Measurements from ENCODE around the gene ZNF789. TPM values are rescaled to one million over a fixed set of nuclear protein-coding genes. Genes with fewer than 3 reads are reported as not detected.

ZNF789 gene
- total RNA-seq, 1 experiment from 2014 or later = 15.1 TPM

DNA sequence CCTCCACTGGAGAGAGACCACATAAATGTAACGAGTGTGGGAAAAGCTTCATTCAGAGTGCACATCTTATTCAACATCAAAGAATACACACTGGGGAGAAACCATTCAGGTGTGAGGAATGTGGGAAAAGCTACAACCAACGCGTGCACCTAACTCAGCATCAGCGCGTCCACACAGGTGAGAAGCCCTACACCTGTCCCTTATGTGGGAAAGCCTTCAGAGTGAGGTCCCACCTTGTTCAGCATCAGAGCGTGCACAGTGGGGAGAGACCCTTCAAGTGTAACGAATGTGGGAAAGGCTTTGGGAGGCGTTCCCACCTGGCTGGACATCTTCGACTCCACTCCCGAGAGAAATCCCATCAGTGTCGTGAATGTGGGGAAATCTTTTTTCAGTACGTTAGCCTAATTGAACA lies 58.7 kb downstream of the ZNF789 start:
- no peaks in the 10 kb centered on the region for H4K20me1 ChIP-seq (ENCODE audit: control insufficient read depth, insufficient read depth, insufficient read length)
- H3K27me3 Mint-ChIP-seq (ENCODE audit: low read depth) = peaks cover 7% of the 10 kb centered on the region
- peaks cover 69 to 77% of the 10 kb centered on the region in 2 experiments for H3K9me3 Mint-ChIP-seq
- no peak overlapping the region for H3K9ac ChIP-seq (ENCODE audit: extremely low read depth, insufficient read length, low read length)
- no peaks in the 10 kb centered on the region for H3K4me1 ChIP-seq (ENCODE audit: insufficient read depth, low read length)
- no peak overlapping the region for H4K91ac ChIP-seq (ENCODE audit: insufficient read length, low read depth, low read length)
- no peak overlapping the region for H3K4me2 ChIP-seq (ENCODE audit: insufficient read depth, insufficient read length, low read length)
- H4K5ac ChIP-seq (ENCODE audit: insufficient read length, low read depth, low read length) = no peak overlapping the region
- no peak overlapping the region for H3K4me3 Mint-ChIP-seq
- no peak overlapping the region for H4K8ac ChIP-seq (replicated peaks; ENCODE audit: insufficient read length, low read depth, low read length)
- H3K36me3 Mint-ChIP-seq (ENCODE audit: insufficient read depth in 1 of 3, low read depth in 3 of 3) = peaks cover 73 to 75% (median 75%) of the 10 kb centered on the region in 3 experiments
- H3K27ac Mint-ChIP-seq = no peak overlapping the region
- H3K56ac ChIP-seq (ENCODE audit: insufficient read length, low read depth, low read length) = no peak overlapping the region
- H2BK5ac ChIP-seq (ENCODE audit: insufficient read length, low read length) = no peak overlapping the region
- no peaks in the 10 kb centered on the region for H3K27me3 ChIP-seq (ENCODE audit: insufficient read depth, low read length)
- H3K4ac ChIP-seq (ENCODE audit: low read depth, low read length) = no peak overlapping the region
- no peak overlapping the region for H2BK20ac ChIP-seq (ENCODE audit: low read depth, low read length, poor library complexity, severe bottlenecking)
- H3T11ph ChIP-seq (ENCODE audit: low read length) = no peak overlapping the region
- no peak overlapping the region for H2AK5ac ChIP-seq (ENCODE audit: insufficient read length, low read length)
- no peak overlapping the region for H2AFZ ChIP-seq (ENCODE audit: low read length)
- H3K14ac ChIP-seq (ENCODE audit: insufficient read depth, low read length) = no peak overlapping the region
- H2BK12ac ChIP-seq (ENCODE audit: insufficient read length, low read depth, low read length) = no peak overlapping the region
- TF ChIP-seq, protein P1, sequence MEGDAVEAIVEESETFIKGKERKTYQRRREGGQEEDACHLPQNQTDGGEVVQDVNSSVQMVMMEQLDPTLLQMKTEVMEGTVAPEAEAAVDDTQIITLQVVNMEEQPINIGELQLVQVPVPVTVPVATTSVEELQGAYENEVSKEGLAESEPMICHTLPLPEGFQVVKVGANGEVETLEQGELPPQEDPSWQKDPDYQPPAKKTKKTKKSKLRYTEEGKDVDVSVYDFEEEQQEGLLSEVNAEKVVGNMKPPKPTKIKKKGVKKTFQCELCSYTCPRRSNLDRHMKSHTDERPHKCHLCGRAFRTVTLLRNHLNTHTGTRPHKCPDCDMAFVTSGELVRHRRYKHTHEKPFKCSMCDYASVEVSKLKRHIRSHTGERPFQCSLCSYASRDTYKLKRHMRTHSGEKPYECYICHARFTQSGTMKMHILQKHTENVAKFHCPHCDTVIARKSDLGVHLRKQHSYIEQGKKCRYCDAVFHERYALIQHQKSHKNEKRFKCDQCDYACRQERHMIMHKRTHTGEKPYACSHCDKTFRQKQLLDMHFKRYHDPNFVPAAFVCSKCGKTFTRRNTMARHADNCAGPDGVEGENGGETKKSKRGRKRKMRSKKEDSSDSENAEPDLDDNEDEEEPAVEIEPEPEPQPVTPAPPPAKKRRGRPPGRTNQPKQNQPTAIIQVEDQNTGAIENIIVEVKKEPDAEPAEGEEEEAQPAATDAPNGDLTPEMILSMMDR (conservative IDR thresholded peaks at IDR 0.05) = no peak
- H3K79me2 ChIP-seq (ENCODE audit: insufficient read depth, low read length) = no peaks in the 10 kb centered on the region
- DNase-seq = no peak
- no CpG with 5 or more reads among the region's 12 CpGs for WGBS (ENCODE audit: extremely low coverage, insufficient read length, low lambda C conversion rate)
- no peak overlapping the region for H3K23ac ChIP-seq (ENCODE audit: insufficient read length, low read depth, low read length)
- no peaks in the 10 kb centered on the region for H3K79me1 ChIP-seq (ENCODE audit: insufficient read depth, low read depth, low read length, poor library complexity, severe bottlenecking)
- H2BK15ac ChIP-seq (ENCODE audit: low read depth, low read length) = no peak overlapping the region
- no peak overlapping the region for H3K18ac ChIP-seq (ENCODE audit: insufficient read length, low read depth, low read length)
- no peaks in the 10 kb centered on the region for H3K4me1 Mint-ChIP-seq
- no peak overlapping the region for H3K27ac ChIP-seq (ENCODE audit: insufficient read length, low read depth, low read length)
- no peaks in the 10 kb centered on the region for H3K23me2 ChIP-seq (ENCODE audit: insufficient read length, low read depth, low read length, poor library complexity, severe bottlenecking)
- no peak overlapping the region for H2BK120ac ChIP-seq (ENCODE audit: low read depth, low read length, poor library complexity, severe bottlenecking)
- H3K9me3 ChIP-seq (ENCODE audit: control insufficient read depth, low read depth, low read length) = peaks cover 55% of the 10 kb centered on the region

Measured in H9 (cell line).